WTC11 (cell line): Measurements from ENCODE around the gene NEDD4L. TPM values are rescaled to one million over a fixed set of nuclear protein-coding genes. Genes with fewer than 3 reads are reported as not detected.

Source experiments
- ATAC-seq: fragments of 200-7000 bp; cut with Tn5 transposase; 2 replicates; pipeline ENCODE4 v1.10.0; 2021; ENCODE audit warnings: mild to moderate bottlenecking, moderate library complexity
- CTCF ChIA-PET: fragments of 300-600 bp; sonication (Branson Sonifier 250); formaldehyde crosslinking; loops from one replicate; lab custom pipeline; 2021; ENCODE audit warnings: antibody characterized with exemption; lab: Charles Lee
- POLR2A ChIA-PET: fragments of 350-600 bp; sonication (Branson Sonifier 250); formaldehyde crosslinking; loops from one replicate; lab custom pipeline; 2021; ENCODE audit warnings: antibody characterized with exemption; lab: Charles Lee
- DNase-seq: peaks from one replicate; pipeline ENCODE4 v3.0.0; 2021; ENCODE audit warnings: low spot score
- H3K27ac Mint-ChIP-seq: 2 replicates; pipeline ENCODE4 v1.8.0; 2021; ENCODE audit warnings: mixed read lengths
- H3K27me3 Mint-ChIP-seq: 2 replicates; pipeline ENCODE4 v1.8.0; 2021; ENCODE audit warnings: low read depth, mild to moderate bottlenecking, moderate library complexity, mixed read lengths
- H3K36me3 Mint-ChIP-seq: 2 replicates; pipeline ENCODE4 v1.8.0; 2021; ENCODE audit warnings: mixed read lengths
- H3K4me1 Mint-ChIP-seq: 2 replicates; pipeline ENCODE4 v1.8.0; 2022; ENCODE audit warnings: mixed read lengths
- H3K4me3 Mint-ChIP-seq: 2 replicates; pipeline ENCODE4 v1.8.0; 2021; ENCODE audit warnings: mild to moderate bottlenecking, moderate library complexity, mixed read lengths
- H3K9me3 Mint-ChIP-seq: 2 replicates; pipeline ENCODE4 v1.8.0; 2021; ENCODE audit warnings: mixed read lengths
- ARID4B ChIP-seq: sonication (generic); formaldehyde crosslinking; IDR thresholded peaks from 2 replicates; pipeline ENCODE4 v1.8.0; 2023; ENCODE audit warnings: missing genetic modification reagents, mild to moderate bottlenecking, borderline replicate concordance
- CBFB ChIP-seq: sonication (generic); formaldehyde crosslinking; IDR thresholded peaks from 2 replicates; pipeline ENCODE4 v1.8.1; 2022; ENCODE audit warnings: mild to moderate bottlenecking, low read depth, missing genetic modification reagents
- CDX4 ChIP-seq: fragments of 250-450 bp; sonication (Bioruptor Pico); IDR thresholded peaks from 2 replicates; pipeline ENCODE4 v1.9.0; 2021; ENCODE audit warnings: moderate library complexity, mild to moderate bottlenecking, inconsistent platforms, borderline replicate concordance
- CTCF ChIP-seq: fragments of 200-600 bp; IDR thresholded peaks from 2 replicates; pipeline ENCODE4 v1.8.0; 2022; ENCODE audit warnings: antibody characterized with exemption
- ELF4 ChIP-seq: sonication (generic); formaldehyde crosslinking; IDR thresholded peaks from 2 replicates; pipeline ENCODE4 v1.8.1; 2022; ENCODE audit warnings: low read depth, mild to moderate bottlenecking, moderate library complexity, missing genetic modification reagents
- ESRRA ChIP-seq: sonication (generic); formaldehyde crosslinking; IDR thresholded peaks from 2 replicates; pipeline ENCODE4 v1.8.1; 2022; ENCODE audit warnings: mild to moderate bottlenecking, missing genetic modification reagents, borderline replicate concordance
- MAX ChIP-seq: sonication (generic); formaldehyde crosslinking; IDR thresholded peaks from 2 replicates; pipeline ENCODE4 v1.8.0; 2022; ENCODE audit warnings: mild to moderate bottlenecking, missing genetic modification reagents
- NFATC4 ChIP-seq: fragments of 250-450 bp; sonication (Bioruptor Pico); IDR thresholded peaks from 2 replicates; pipeline ENCODE4 v1.9.0; 2021; ENCODE audit warnings: mild to moderate bottlenecking
- PRRX2 ChIP-seq: fragments of 250-450 bp; sonication (Bioruptor Pico); IDR thresholded peaks from 2 replicates; pipeline ENCODE4 v1.8.0; 2021; ENCODE audit warnings: mild to moderate bottlenecking
- TEAD4 ChIP-seq: sonication (generic); formaldehyde crosslinking; IDR thresholded peaks from 2 replicates; pipeline ENCODE4 v1.8.0; 2022; ENCODE audit warnings: mild to moderate bottlenecking, missing genetic modification reagents
- ZNF121 ChIP-seq: sonication (generic); formaldehyde crosslinking; IDR thresholded peaks from 2 replicates; pipeline ENCODE4 v1.8.0; 2023; ENCODE audit warnings: missing genetic modification reagents
- ZNF219 ChIP-seq: sonication (generic); formaldehyde crosslinking; IDR thresholded peaks from 2 replicates; pipeline ENCODE4 v1.8.0; 2023; ENCODE audit warnings: missing genetic modification reagents, mild to moderate bottlenecking, borderline replicate concordance
- ZNF416 ChIP-seq: fragments of 250-450 bp; sonication (Bioruptor Pico); IDR thresholded peaks from 2 replicates; pipeline ENCODE4 v1.9.0; 2021; ENCODE audit warnings: mild to moderate bottlenecking, inconsistent platforms
- total RNA-seq: library from RNA; stranded (reverse); gene quantifications from 3 replicates; pipeline ENCODE4 v1.2.3, GENCODE V29; 2021
- TF ChIP-seq, protein P1 (sequence below): sonication (generic); formaldehyde crosslinking; IDR thresholded peaks from 2 replicates; pipeline ENCODE4 v1.8.1; 2023; ENCODE audit warnings: mild to moderate bottlenecking, missing genetic modification reagents
- TF ChIP-seq, protein P2 (sequence below): sonication (generic); formaldehyde crosslinking; IDR thresholded peaks from 2 replicates; pipeline ENCODE4 v1.8.1; 2023; ENCODE audit warnings: mild to moderate bottlenecking, missing genetic modification reagents, moderate library complexity

Gene NEDD4L
- total RNA-seq, 1 experiment from 2014 or later, result 88.0 TPM

- TF ChIP-seq CTCF, result no peak
- no peak for TF ChIP-seq PRRX2 (CRISPR knock-in tag)
- no peak for TF ChIP-seq ESRRA (CRISPR knock-in tag)
Observed at GRCh38 chr18:58226429-58226828, 182.4 kb downstream of the NEDD4L start (continued).

DNA sequence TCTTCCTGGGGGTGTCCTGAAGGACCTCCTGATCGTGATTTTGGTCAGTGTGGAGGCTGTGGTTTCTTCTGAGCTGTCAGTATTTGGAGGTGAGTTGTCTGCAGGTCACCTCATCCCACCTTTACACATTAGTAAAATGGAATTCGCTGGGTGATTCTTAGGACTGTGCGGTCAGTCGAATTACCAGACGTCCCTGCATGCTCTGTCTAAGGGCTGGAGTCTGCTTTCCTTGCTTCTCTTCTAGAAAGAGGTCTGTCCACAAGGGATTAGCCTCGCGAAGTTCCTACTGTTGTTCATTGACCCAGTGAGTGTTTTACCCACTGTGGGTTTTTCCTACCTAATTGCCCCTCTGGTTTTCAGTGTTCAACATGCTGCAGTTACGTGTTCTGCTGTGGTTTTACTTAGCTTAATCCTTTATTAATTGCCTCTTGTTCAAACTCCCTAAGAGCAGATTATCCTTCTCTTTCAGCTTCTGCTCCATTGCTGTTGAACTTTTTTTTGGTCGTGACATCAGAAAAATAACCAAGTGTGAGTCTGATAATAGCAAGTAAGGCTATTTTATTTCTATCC, 183.4 kb downstream of the NEDD4L start:
- Mint-ChIP-seq H3K27ac (no peak overlapping the region), H3K4me3 (no peak overlapping the region), H3K27me3 (no peaks in the 10 kb centered on the region), H3K9me3 (no peaks in the 10 kb centered on the region), H3K4me1 (peaks cover 96% of the 10 kb centered on the region), H3K36me3 (no peaks in the 10 kb centered on the region)
- TF ChIP-seq, protein P1, sequence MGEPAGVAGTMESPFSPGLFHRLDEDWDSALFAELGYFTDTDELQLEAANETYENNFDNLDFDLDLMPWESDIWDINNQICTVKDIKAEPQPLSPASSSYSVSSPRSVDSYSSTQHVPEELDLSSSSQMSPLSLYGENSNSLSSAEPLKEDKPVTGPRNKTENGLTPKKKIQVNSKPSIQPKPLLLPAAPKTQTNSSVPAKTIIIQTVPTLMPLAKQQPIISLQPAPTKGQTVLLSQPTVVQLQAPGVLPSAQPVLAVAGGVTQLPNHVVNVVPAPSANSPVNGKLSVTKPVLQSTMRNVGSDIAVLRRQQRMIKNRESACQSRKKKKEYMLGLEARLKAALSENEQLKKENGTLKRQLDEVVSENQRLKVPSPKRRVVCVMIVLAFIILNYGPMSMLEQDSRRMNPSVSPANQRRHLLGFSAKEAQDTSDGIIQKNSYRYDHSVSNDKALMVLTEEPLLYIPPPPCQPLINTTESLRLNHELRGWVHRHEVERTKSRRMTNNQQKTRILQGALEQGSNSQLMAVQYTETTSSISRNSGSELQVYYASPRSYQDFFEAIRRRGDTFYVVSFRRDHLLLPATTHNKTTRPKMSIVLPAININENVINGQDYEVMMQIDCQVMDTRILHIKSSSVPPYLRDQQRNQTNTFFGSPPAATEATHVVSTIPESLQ (CRISPR knock-in tag), result no peak
- TF ChIP-seq MAX (CRISPR knock-in tag) (no peak), CDX4 (no peak), ELF4 (CRISPR knock-in tag) (no peak), ZNF416 (CRISPR knock-in tag) (no peak), NFATC4 (CRISPR knock-in tag) (no peak), ZNF121 (CRISPR knock-in tag) (no peak), CBFB (CRISPR knock-in tag) (no peak), TEAD4 (CRISPR knock-in tag) (no peak), ZNF219 (no peak), ARID4B (CRISPR knock-in tag) (no peak)
- TF ChIP-seq, protein P2, sequence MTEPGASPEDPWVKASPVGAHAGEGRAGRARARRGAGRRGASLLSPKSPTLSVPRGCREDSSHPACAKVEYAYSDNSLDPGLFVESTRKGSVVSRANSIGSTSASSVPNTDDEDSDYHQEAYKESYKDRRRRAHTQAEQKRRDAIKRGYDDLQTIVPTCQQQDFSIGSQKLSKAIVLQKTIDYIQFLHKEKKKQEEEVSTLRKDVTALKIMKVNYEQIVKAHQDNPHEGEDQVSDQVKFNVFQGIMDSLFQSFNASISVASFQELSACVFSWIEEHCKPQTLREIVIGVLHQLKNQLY (CRISPR knock-in tag), result no peak
- POLR2A ChIA-PET, result no interaction called here
- no peak for ATAC-seq
- CTCF ChIA-PET, result interaction anchor here (4.9 kb wide), 1 partner anchor 33 kb away, joined by 19 read pairs; no protein-coding TSS in a partner anchor
- DNase-seq, result no peak
